ENCODE measurements around the gene LSM8. TPM values are rescaled to one million over a fixed set of nuclear protein-coding genes. Genes with fewer than 3 reads are reported as not detected.
A peak's percentile ranks its signal among the peaks of the same experiment; 100 is the strongest.

LSM8 gene
- total RNA-seq, 1 donor from 2014 or later: 39.6 TPM

- H3K27me3 Mint-ChIP-seq: no peaks in the 10 kb centered on the region
- DNase-seq (ENCODE audit: extremely low spot score, unreplicated experiment): no peak
- no peaks in the 10 kb centered on the region for H3K36me3 Mint-ChIP-seq
Observed at GRCh38 chr7:118214051-118214832, 30.3 kb downstream of the LSM8 start.

GRCh38 chr7:118214833-118215182, 30.8 kb downstream of the LSM8 start:
- no peak for TF ChIP-seq CTCF (conservative IDR thresholded peaks at IDR 0.05)

More at GRCh38 chr7:118214051-118214832, 30.3 kb downstream of the LSM8 start:
- H3K9me3 Mint-ChIP-seq: no peaks in the 10 kb centered on the region
- no peak overlapping the region for H3K4me3 Mint-ChIP-seq
- no peaks in the 10 kb centered on the region for H3K4me1 Mint-ChIP-seq (ENCODE audit: unreplicated experiment)
- H3K27ac Mint-ChIP-seq: no peak overlapping the region
- TF ChIP-seq CTCF (conservative IDR thresholded peaks at IDR 0.05): no peak

GRCh38 chr7:118217210-118217619, 33.3 kb downstream of the LSM8 start:
- no peaks in the 10 kb centered on the region for H3K36me3 Mint-ChIP-seq
- no peak for DNase-seq (ENCODE audit: extremely low spot score, unreplicated experiment)
- no peaks in the 10 kb centered on the region for H3K9me3 Mint-ChIP-seq
- H3K27ac Mint-ChIP-seq: no peak overlapping the region
- H3K4me3 Mint-ChIP-seq: no peak overlapping the region
- H3K27me3 Mint-ChIP-seq: no peaks in the 10 kb centered on the region
- H3K4me1 Mint-ChIP-seq (ENCODE audit: unreplicated experiment): no peaks in the 10 kb centered on the region
- no peak for TF ChIP-seq CTCF (conservative IDR thresholded peaks at IDR 0.05)

More at GRCh38 chr7:118214833-118215182, 30.8 kb downstream of the LSM8 start:
- Mint-ChIP-seq H3K4me3 (no peak overlapping the region), H3K4me1 (ENCODE audit: unreplicated experiment) (no peaks in the 10 kb centered on the region), H3K27ac (no peak overlapping the region), H3K36me3 (no peaks in the 10 kb centered on the region), H3K9me3 (no peaks in the 10 kb centered on the region), H3K27me3 (no peaks in the 10 kb centered on the region)
- no peak for DNase-seq (ENCODE audit: extremely low spot score, unreplicated experiment)

DNA sequence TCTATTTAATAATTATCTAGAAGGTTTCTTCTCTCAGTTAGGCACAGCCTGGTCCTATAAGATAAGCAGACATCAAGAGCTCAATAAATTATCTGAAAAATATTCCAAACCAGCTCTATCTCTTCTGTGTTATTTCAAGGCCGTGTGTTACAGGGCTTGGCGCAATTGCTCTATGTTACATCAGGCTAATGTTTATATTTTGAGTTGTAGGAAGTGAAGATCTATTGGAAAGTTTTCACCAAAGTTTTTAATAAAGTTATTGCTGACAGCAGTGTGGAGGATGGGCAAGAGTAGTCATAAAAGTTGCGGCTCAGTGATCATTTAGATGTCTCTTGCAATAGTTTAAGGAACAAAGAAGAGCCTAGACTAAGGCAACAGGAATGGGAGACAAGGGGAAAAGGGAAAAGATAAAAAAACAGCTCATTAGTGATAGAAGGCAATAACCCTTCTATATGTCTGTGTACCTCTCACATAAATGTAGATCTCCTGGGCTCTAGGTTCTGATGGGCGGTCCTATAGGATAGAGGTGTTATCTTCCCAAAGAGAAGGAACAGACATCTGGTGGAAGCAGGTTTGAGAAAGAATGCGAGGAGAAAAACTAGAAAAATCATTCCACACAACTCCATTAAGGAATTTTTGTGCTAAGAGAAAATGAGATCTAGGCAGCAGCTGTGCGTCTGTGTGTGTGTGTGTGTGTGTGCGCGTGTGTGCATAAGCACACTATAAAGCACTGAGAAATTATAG, 34.6 kb downstream of the LSM8 start:
- Mint-ChIP-seq H3K4me3 (no peak overlapping the region), H3K36me3 (no peaks in the 10 kb centered on the region), H3K9me3 (no peaks in the 10 kb centered on the region), H3K27ac (peak overlapping the region; percentile 9), H3K27me3 (no peaks in the 10 kb centered on the region), H3K4me1 (ENCODE audit: unreplicated experiment) (no peaks in the 10 kb centered on the region)
- no peak for DNase-seq (ENCODE audit: extremely low spot score, unreplicated experiment)
- no peak for TF ChIP-seq CTCF (conservative IDR thresholded peaks at IDR 0.05)

- H3K9me3 Mint-ChIP-seq: no peaks in the 10 kb centered on the region
- H3K27ac Mint-ChIP-seq: no peak overlapping the region
- TF ChIP-seq CTCF (conservative IDR thresholded peaks at IDR 0.05): no peak
- no peaks in the 10 kb centered on the region for H3K4me1 Mint-ChIP-seq (ENCODE audit: unreplicated experiment)
- DNase-seq (ENCODE audit: extremely low spot score, unreplicated experiment): no peak
- H3K36me3 Mint-ChIP-seq: no peaks in the 10 kb centered on the region
- no peaks in the 10 kb centered on the region for H3K27me3 Mint-ChIP-seq
- H3K4me3 Mint-ChIP-seq: no peak overlapping the region
Observed at GRCh38 chr7:118219157-118219512, 35.2 kb downstream of the LSM8 start.

Data from type B pancreatic cell (in vitro differentiated cells).